Endothelial cell of umbilical vein (primary cell): ENCODE results near the gene TMEM125. TPM values are rescaled to one million over a fixed set of nuclear protein-coding genes. Genes with fewer than 3 reads are reported as not detected.

ENCODE experiments used
- BruUV-seq: library from RNA; stranded (reverse); fragments of 400-500 nt; replicated peaks from 2 replicates; lab custom pipeline; 2021; lab: Mats Ljungman, UMichigan
- CTCF ChIA-PET: fragments of 300-600, 350-600 bp; sonication (Branson Sonifier 250); formaldehyde crosslinking; loops from one replicate; lab custom pipeline; 2021; ENCODE audit warnings: antibody characterized with exemption, inconsistent platforms; lab: Charles Lee
- POLR2A ChIA-PET: fragments of 300-600, 350-600 bp; sonication (Branson Sonifier 250); formaldehyde crosslinking; loops from one replicate; lab custom pipeline; 2021; ENCODE audit warnings: antibody characterized with exemption, inconsistent platforms; lab: Charles Lee
- DNase-seq: peaks from one replicate; pipeline ENCODE4 v3.0.0-alpha.2; 2011; ENCODE audit warnings: low read depth, low spot score
- FAIRE-seq: peaks from 2 replicates; lab custom pipeline; 2011; peaks lifted over from hg19 to GRCh38; lab: Jason Lieb, UNC
- H2AFZ ChIP-seq: 2 replicates; pipeline ENCODE4 v1.6.0; 2012; ENCODE audit warnings: low read depth, low read length, control low read depth, inconsistent platforms
- H3K27ac ChIP-seq: 2 replicates; pipeline ENCODE4 v1.5.1; 2011; ENCODE audit warnings: low read depth, mild to moderate bottlenecking, control low read depth, low read length, moderate library complexity; ENCODE audit not compliant: insufficient read depth
- H3K27me3 ChIP-seq, 2 experiments: 2 replicates each; pipeline versions ENCODE4 v1.6.0 to v1.6.1; 2011; ENCODE audit warnings: low read length in 2 of 2, mixed read lengths in 1 of 2; ENCODE audit not compliant: control insufficient read depth in 2 of 2, insufficient read depth in 2 of 2
- H3K36me3 ChIP-seq, 2 experiments: 2 replicates in 1 of 2; 3 replicates in 1 of 2; pipeline ENCODE4 v1.5.1; 2011; ENCODE audit warnings: low read length in 2 of 2, mild to moderate bottlenecking in 1 of 2, moderate library complexity in 1 of 2; ENCODE audit not compliant: control insufficient read depth in 2 of 2, insufficient read depth in 2 of 2; ENCODE audit errors: extremely low read depth in 1 of 2
- H3K4me1 ChIP-seq: 3 replicates; pipeline ENCODE4 v1.5.1; 2011; ENCODE audit warnings: mild to moderate bottlenecking, low read length; ENCODE audit not compliant: control insufficient read depth, insufficient read depth; ENCODE audit errors: extremely low read depth
- H3K4me2 ChIP-seq: 2 replicates; pipeline ENCODE4 v1.6.1; 2011; ENCODE audit warnings: low read length, control low read depth, mixed read lengths; ENCODE audit not compliant: insufficient read depth
- H3K4me3 ChIP-seq, 3 experiments: fragments of 200-600 bp in 1 of 3; sonication (generic), shearing (Covaris generic) in 1 of 3; replicated peaks in 1 of 3; 2 replicates each; pipeline ENCODE4 v1.5.1; 2011 to 2016; ENCODE audit warnings: control low read depth in 3 of 3, low read length in 3 of 3, mild to moderate bottlenecking in 2 of 3, inconsistent platforms in 1 of 3, low read depth in 1 of 3, moderate library complexity in 1 of 3; ENCODE audit not compliant: insufficient read depth in 1 of 3
- H3K79me2 ChIP-seq: 2 replicates; pipeline ENCODE4 v1.6.0; 2012; ENCODE audit warnings: low read length, inconsistent platforms; ENCODE audit not compliant: control insufficient read depth, insufficient read depth
- H3K9ac ChIP-seq: replicated peaks from 2 replicates; pipeline ENCODE3; 2011; ENCODE audit warnings: low read length, control low read depth; ENCODE audit not compliant: insufficient read depth; ENCODE audit errors: extremely low read depth
- H3K9me1 ChIP-seq: replicated peaks from 3 replicates; pipeline ENCODE4 v1.6.0; 2011; ENCODE audit warnings: mild to moderate bottlenecking, low read length; ENCODE audit not compliant: control insufficient read depth, insufficient read depth; ENCODE audit errors: extremely low read depth
- H3K9me3 ChIP-seq: replicated peaks from 2 replicates; pipeline ENCODE4 v1.5.1; 2012; ENCODE audit warnings: low read length, inconsistent platforms; ENCODE audit not compliant: control insufficient read depth, insufficient read depth
- H4K20me1 ChIP-seq: replicated peaks from 2 replicates; pipeline ENCODE3; 2011; ENCODE audit warnings: mild to moderate bottlenecking, low read length; ENCODE audit not compliant: control insufficient read depth, insufficient read depth; ENCODE audit errors: extremely low read depth
- CTCF ChIP-seq, 2 donors: IDR thresholded peaks; 1 replicate in 1 of 2; 2 replicates in 1 of 2; pipeline ENCODE4 v1.5.1; 2011; ENCODE audit warnings: low read length in 2 of 2, mild to moderate bottlenecking in 2 of 2, moderate library complexity in 2 of 2, control low read depth in 1 of 2, inconsistent platforms in 1 of 2, low read depth in 1 of 2; ENCODE audit not compliant: insufficient read depth in 1 of 2; ENCODE audit errors: extremely low read depth in 1 of 2
- EZH2 ChIP-seq: IDR thresholded peaks from 2 replicates; pipeline ENCODE4 v1.6.1; 2012; ENCODE audit warnings: borderline replicate concordance, low read depth, mild to moderate bottlenecking, moderate library complexity, low read length, inconsistent platforms; ENCODE audit not compliant: severe bottlenecking
- FOS ChIP-seq: IDR thresholded peaks from 2 replicates; pipeline ENCODE4 v1.6.1; 2011; ENCODE audit warnings: mild to moderate bottlenecking, low read length, moderate library complexity, borderline replicate concordance; ENCODE audit not compliant: insufficient read depth
- GATA2 ChIP-seq: IDR thresholded peaks from 2 replicates; pipeline ENCODE4 v1.7.0; 2011; ENCODE audit warnings: low read depth, mild to moderate bottlenecking, moderate library complexity, mixed read lengths, low read length; ENCODE audit not compliant: insufficient read length, insufficient read depth
- JUN ChIP-seq: IDR thresholded peaks from 2 replicates; pipeline ENCODE4 v1.6.1; 2011; ENCODE audit warnings: borderline replicate concordance, low read depth; ENCODE audit not compliant: insufficient read length, insufficient read depth
- MAX ChIP-seq: IDR thresholded peaks from 2 replicates; pipeline ENCODE4 v1.6.1; 2011; ENCODE audit not compliant: insufficient read depth, insufficient read length
- MYC ChIP-seq: IDR thresholded peaks from one replicate; pipeline ENCODE4 v1.6.1; 2011; ENCODE audit warnings: mild to moderate bottlenecking, low read depth, low read length
- POLR2A ChIP-seq: IDR thresholded peaks from 2 replicates; pipeline ENCODE4 v1.6.1; 2012; ENCODE audit warnings: low read depth, mild to moderate bottlenecking, control low read depth, low read length
- POLR2AphosphoS5 ChIP-seq: IDR thresholded peaks from 2 replicates; pipeline ENCODE4 v1.6.1; 2012; ENCODE audit warnings: low read depth, mild to moderate bottlenecking, control low read depth, low read length, moderate library complexity; ENCODE audit not compliant: insufficient read depth
- dilution Hi-C: fragments of 300-500 bp; cut with MboI; formaldehyde crosslinking; loops from one replicate; pipeline ENCODE4 v1.15.0; 2019; ENCODE audit warnings: low sequenced_read_pairs; ENCODE audit not compliant: extremely low pct_ligation_motif_present
- intact Hi-C: fragments of 100-400 bp; cut with micrococcal nuclease; formaldehyde crosslinking; loops from one replicate; pipeline ENCODE4 v1.10.0; 2022
- polyA plus RNA-seq, 4 experiments: library from polyadenylated mRNA; depleted of rRNA in 3 of 4; stranded (reverse) in 3 of 4; unstranded in 1 of 4; fragments of >200 nt; gene quantifications; 2 replicates each; pipeline versions ENCODE4 v1.2.1 to v1.2.3, GENCODE V29; 2011 to 2012; ENCODE audit warnings: missing spikeins in 1 of 4
- total RNA-seq: library from RNA; stranded (reverse); gene quantifications from 2 replicates; pipeline ENCODE4 v1.2.3, GENCODE V29; 2021

Gene TMEM125
- total and polyA plus RNA-seq, 2 donors (not counting 3 experiments of a cell fraction or from before 2014, with no cell fraction given) = 0.17 TPM; not detected in 1

GRCh38 chr1:43256675-43257570 is 12.9 kb upstream of the TMEM125 start:
- no peak for DNase-seq
- CTCF ChIA-PET = interaction anchor here (1.5 kb wide), 1 partner anchor 47 kb away, joined by 4 read pairs; no protein-coding TSS in a partner anchor
- Histone ChIP-seq H3K9me1 (no peaks in the 10 kb centered on the region), H3K27ac (no peak overlapping the region), H4K20me1 (no peaks in the 10 kb centered on the region), H3K9me3 (no peaks in the 10 kb centered on the region), H3K27me3 (peaks cover 5 to 11% of the 10 kb centered on the region in 2 experiments), H2AFZ (no peak overlapping the region), H3K4me2 (no peak overlapping the region), H3K4me1 (no peaks in the 10 kb centered on the region), H3K79me2 (no peaks in the 10 kb centered on the region), H3K4me3 (no peak overlapping the region), H3K9ac (no peak overlapping the region), H3K36me3 (no peaks in the 10 kb centered on the region)
- no peak for FAIRE-seq
- intact Hi-C loops (no loop called here), dilution Hi-C loops (no loop called here)
- POLR2A ChIA-PET = no interaction called here
- TF ChIP-seq FOS (no peak), EZH2 (no peak), POLR2AphosphoS5 (no peak), CTCF (IDR thresholded peaks at IDR 0.05; ENCODE audit: extremely low read depth in 1 of 2, insufficient read depth in 1 of 2, low read depth in 1 of 2, low read length in 2 of 2) (no peak), MYC (no peak), JUN (no peak), POLR2A (no peak), GATA2 (no peak), MAX (no peak)
- BruUV-seq = no TSS peak
